GM12874 (cell line): ENCODE data around the gene SLC4A1AP.

Experiments used
- CTCF ChIP-seq: IDR thresholded peaks from 2 replicates; pipeline ENCODE4 v1.5.1; 2011; ENCODE audit warnings: low read depth, mild to moderate bottlenecking, control low read depth, low read length, moderate library complexity; ENCODE audit not compliant: insufficient read depth

SLC4A1AP gene

GRCh38 chr2:27690052-27690451, 26.4 kb downstream of the SLC4A1AP start:
- TF ChIP-seq CTCF, result no peak

- TF ChIP-seq CTCF, result no peak
These were observed 34.0 kb downstream of the SLC4A1AP start for GRCh38 chr2:27697660-27698059.

GRCh38 chr2:27701676-27702075, 38.0 kb downstream of the SLC4A1AP start:
- TF ChIP-seq CTCF, result no peak

- no peak for TF ChIP-seq CTCF
These were observed 38.6 kb downstream of the SLC4A1AP start for GRCh38 chr2:27702302-27702701.

- peak; percentile 80 for TF ChIP-seq CTCF
These were observed 40.1 kb downstream of the SLC4A1AP start for GRCh38 chr2:27703638-27704341.

GRCh38 chr2:27704342-27704876, 40.7 kb downstream of the SLC4A1AP start:
- no peak for TF ChIP-seq CTCF

- TF ChIP-seq CTCF, result no peak
These were observed 42.3 kb downstream of the SLC4A1AP start for GRCh38 chr2:27705851-27706622.
